Activated CD4-positive, alpha-beta T cell treated with anti-CD3 and anti-CD28 coated beads, Interleukin-2, amount 50 U/mL, for 4 hours (primary cell): ENCODE data around the gene CDHR2.

Source experiments
- DNase-seq, 2 experiments: peaks; one replicate each; pipeline ENCODE4 v3.0.0-alpha.2; 2020

The CDHR2 gene

GRCh38 chr5:176625512-176625911 is 76.4 kb downstream of the CDHR2 start:
- no peak for DNase-seq

GRCh38 chr5:176625966-176626875 is 77.1 kb downstream of the CDHR2 start:
- DNase-seq: no peak

DNA sequence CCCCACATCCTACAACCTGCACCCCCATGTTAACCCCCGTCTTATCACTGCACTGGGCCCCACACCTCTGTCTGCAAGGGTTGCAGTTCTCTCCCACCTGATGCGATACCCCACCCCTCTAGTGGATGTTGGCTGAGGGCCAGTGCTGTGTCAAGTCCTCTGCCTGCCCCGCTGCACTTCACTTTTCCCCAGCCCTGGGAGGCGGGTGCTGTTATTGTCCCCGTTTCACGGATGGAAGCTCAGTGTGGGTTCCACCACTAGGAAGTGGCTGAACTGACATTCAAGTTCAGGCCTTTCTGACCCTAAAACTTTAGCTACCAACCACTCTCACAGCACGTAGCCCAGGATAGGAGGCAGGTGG is 77.7 kb downstream of the CDHR2 start:
- DNase-seq: no peak

GRCh38 chr5:176627582-176627981 is 78.4 kb downstream of the CDHR2 start:
- no peak for DNase-seq

GRCh38 chr5:176628406-176629228 is 79.5 kb downstream of the CDHR2 start:
- DNase-seq: no peak

- no peak for DNase-seq
Observed at GRCh38 chr5:176629317-176629852, 80.2 kb downstream of the CDHR2 start.

GRCh38 chr5:176629853-176630680 is 80.9 kb downstream of the CDHR2 start, which contains the start of the genes EIF4E1B and SNCB:
EIF4E1B (plus strand) TSS chr5:176630675; CDS start chr5:176642788, 12,113 bp downstream.
SNCB (minus strand) TSS chr5:176630534; CDS start chr5:176629654, 880 bp downstream.
- no peak for DNase-seq

- no peak for DNase-seq
Observed at GRCh38 chr5:176630681-176631222, 81.6 kb downstream of the CDHR2 start.

DNA sequence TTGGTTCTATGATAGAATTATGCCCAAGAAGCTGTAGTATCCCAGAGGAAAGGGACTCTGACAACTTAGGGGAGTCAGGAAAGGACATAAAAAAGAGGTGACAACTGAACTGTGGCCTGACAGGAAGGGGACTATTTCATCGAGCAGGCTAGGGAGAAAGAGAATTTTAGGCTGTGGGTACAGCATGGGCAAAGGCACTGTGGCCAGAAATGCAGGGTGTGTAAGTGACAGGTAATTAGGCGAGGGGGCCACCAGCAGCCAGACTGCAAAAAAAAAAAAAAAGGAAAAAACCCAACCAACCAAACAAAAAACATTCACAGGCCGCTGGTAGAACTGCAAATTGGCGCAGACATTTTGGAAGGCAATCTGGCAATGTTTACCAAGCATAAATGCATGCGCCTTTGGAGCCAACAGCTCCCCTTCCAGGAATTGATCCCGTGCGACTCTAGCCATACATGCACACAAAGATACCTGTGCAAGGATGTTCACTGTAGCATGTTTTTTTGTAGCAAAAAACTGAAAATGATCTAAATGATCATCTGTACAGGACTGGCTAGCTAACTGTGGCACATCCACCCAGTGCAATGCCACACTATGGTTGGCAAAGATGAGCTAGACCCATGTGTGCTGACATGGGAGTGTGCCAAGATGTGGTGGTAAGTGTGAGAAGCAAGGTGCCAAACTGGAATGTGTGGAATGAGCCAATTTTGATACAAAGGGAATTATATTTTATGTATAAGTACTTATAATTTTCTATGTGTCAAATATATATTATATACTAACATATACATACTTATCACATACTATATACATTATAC is 82.5 kb downstream of the CDHR2 start:
- no peak for DNase-seq

- no peak for DNase-seq
Observed at GRCh38 chr5:176632745-176633144, 83.6 kb downstream of the CDHR2 start.

DNA sequence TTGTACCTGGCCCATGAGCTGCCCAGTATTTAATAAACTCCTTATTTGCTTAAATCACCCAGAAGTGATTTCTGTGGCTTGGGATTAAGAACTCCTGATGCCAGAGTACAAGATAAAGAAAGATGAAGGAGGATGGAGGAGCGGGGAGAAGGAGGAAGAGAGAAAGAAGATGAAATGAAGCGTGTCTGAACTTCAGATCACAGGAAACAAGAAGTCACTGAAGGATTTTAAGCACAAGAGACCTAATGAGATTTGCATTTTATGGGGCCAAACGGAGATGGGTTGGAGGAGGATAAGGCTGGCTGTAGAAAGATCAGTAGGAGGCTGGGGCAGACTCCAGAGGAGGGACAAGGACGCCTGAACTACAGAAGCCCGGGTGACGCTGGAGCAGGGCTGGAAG is 84.5 kb downstream of the CDHR2 start:
- DNase-seq: no peak

GRCh38 chr5:176636426-176636825 is 87.3 kb downstream of the CDHR2 start:
- no peak for DNase-seq

DNA sequence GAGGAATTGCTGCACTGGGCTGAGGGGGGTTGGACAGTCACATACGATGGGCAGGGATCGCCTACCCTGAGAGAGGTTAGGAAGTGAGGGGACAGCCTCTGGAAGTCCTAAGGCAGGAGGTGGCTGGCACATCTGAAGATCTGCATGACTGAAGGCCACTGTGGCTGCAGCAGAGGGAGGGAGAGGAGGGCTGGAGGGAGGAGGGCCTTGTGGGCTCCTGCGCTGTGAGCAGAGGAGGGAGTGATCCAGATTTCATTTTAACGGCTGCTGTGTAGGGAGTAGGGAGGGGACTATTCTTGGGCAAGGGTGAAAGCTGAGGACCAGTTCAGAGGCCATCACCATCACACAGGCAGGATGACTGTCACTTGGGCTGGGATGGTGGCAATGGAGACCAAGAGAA is 88.4 kb downstream of the CDHR2 start:
- DNase-seq: no peak

- DNase-seq: no peak
Observed at GRCh38 chr5:176638437-176638836, 89.3 kb downstream of the CDHR2 start.

DNA sequence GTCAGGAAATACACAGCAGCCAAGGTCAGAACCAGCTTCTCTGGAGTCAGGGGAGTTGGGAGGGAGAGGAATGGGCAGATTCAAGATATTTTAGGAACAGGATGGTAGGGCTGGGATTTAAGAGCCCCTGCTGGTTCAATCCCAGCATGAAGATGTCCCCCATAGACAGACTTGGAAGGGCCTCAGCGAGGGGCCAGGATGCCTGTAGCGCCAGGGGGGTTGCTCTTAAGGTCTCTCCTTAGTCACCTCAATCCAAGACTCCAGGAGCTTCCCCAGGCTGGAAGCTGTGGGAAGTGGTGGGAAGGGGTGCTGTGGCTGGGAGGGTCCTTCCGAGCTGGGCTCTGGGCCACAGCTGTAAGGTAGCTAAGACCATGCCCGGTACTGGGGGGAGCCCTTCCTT is 90.1 kb downstream of the CDHR2 start:
- DNase-seq: no peak

DNA sequence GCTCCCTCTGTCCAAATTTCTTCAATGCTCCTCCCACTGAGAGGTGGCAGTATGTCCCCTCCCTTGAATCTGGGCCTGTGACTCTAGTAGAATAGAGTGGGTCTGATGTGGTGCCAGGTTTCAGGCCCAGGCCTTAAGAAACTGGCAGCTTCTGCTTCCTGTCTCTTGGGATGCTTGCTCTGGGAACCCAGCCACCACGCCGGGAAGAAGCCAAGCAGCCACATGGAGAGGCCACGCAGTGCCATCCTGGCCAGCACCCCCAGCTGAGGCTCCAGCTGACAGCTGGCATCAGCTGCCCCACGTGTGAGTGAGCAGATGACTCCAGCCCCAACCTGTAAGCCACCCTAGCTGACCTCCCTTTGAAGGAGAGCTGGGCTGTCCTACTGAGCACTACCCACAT is 90.8 kb downstream of the CDHR2 start:
- no peak for DNase-seq

DNA sequence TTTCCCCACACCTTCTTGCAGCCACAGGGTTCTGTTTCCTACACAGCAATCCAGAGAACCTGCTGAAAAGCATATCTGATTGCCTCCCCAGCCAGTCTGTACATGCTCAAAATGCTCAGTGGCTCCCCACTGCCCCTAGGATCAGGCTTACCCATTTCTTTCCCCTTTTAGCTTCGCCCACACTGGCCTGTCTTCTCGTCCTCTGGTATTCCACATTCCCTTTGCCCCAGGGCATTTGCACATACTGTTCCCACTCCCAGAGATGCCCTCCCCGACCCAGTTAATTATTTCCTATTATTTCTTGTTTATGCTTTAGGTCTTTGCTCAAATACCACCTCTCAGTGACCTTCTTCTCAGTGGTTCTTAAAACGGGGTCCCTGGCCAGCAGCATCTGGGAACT is 91.5 kb downstream of the CDHR2 start:
- DNase-seq: no peak

DNA sequence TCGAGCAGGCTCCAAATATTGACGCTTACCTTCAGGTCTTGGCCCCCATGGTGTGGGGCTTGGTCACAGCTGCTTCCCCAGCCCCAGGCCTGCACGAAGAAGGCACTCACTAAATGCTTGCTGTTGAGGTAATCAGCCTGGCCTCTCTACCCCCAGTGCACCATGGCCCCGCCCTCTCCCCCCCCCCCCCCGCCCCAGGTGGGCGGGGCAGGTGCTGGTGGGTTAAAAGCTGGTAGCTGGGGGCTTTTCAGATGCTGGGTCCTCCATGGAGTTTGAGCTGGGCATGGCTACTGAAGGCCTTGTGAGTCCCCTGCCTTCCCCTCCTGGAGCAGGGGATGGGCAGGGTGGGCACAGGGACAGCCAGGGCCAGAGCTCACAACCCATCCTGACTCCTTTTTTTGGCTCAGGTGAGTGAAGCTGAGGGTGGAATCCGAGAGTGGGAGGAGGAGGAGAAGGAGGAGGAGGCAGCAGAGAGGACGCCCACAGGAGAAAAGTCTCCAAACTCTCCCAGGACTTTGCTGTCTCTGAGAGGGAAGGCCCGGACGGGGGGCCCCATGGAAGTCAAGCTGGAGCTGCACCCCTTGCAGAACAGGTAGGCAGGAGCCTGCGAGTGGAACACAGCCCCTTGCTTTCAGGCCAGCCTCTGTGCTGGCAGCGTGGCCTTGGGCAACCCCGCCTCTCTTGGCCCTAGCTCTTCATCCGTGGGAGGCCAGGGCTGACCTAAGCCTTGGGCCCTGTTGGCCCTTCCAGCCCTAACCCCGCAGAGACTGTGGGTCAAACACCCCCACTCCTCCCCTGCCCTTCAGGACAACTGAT is 93.7 kb downstream of the CDHR2 start:
- no peak for DNase-seq

GRCh38 chr5:176643491-176644219 is 94.5 kb downstream of the CDHR2 start:
- DNase-seq: no peak

DNA sequence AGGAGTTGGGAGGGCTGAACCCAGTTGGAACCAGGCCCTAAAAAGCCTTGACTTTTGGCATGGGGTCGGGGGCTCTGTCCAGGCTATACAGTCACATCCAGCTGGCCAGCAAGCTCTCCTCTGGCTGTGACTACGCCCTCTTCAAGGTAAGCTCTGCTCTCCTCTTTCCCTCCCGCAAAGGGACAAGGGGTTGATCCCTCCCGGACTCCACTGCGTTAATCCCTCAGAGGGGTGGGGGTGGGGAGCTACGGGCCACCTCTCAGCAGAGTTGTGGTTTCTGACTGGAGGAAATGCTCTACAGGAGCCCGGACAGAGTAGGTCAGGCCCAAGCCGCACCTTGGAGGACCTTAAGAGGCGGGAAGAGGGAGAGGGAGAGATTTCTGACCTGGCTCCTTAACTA is 95.2 kb downstream of the CDHR2 start:
- DNase-seq: no peak
